Gastroesophageal sphincter (tissue), 3 donors: ENCODE measurements around the gene SEMA5B.

Experiments
- CTCF ChIP-seq, 4 experiments: fragments of 200-600 bp in 2 of 4; fragments of 450-650 bp in 2 of 4; sonication (generic) in 1 of 4; IDR thresholded peaks; one replicate each; pipeline ENCODE4 v1.5.1; 2017 to 2019; ENCODE audit warnings: antibody characterized with exemption in 4 of 4, mild to moderate bottlenecking in 2 of 4, moderate library complexity in 2 of 4
- EP300 ChIP-seq: sonication (generic); formaldehyde crosslinking; IDR thresholded peaks from one replicate; pipeline ENCODE4 v1.6.1; 2017; ENCODE audit warnings: antibody characterized with exemption, mild to moderate bottlenecking
- POLR2A ChIP-seq, 2 donors: fragments of 450-650 bp; IDR thresholded peaks; one replicate each; pipeline ENCODE4 v1.6.1; 2017; ENCODE audit warnings: antibody characterized with exemption in 2 of 2, mild to moderate bottlenecking in 2 of 2, moderate library complexity in 1 of 2
- POLR2AphosphoS5 ChIP-seq: sonication (generic); formaldehyde crosslinking; IDR thresholded peaks from one replicate; pipeline ENCODE4 v1.6.1; 2017; ENCODE audit warnings: antibody characterized with exemption

GRCh38 chr3:122918576-122919290 is 108.8 kb downstream of the SEMA5B start:
- TF ChIP-seq CTCF (IDR thresholded peaks at IDR 0.05) (no peak), POLR2AphosphoS5 (no peak), POLR2A (IDR thresholded peaks at IDR 0.05) (no peak), EP300 (no peak)
